GM18951 (cell line): ENCODE measurements around the gene STK32C.

ENCODE experiments used
- POLR2A ChIP-seq: IDR thresholded peaks from 4 replicates; pipeline ENCODE4 v1.6.1; 2011; ENCODE audit warnings: mild to moderate bottlenecking; ENCODE audit not compliant: insufficient read length, insufficient read depth; ENCODE audit errors: extremely low read depth
- in situ Hi-C: fragments of 300-500 bp; cut with MboI; formaldehyde crosslinking; loops from one replicate; pipeline ENCODE4 v1.12.0; 2022; ENCODE audit warnings: low sequenced_read_pairs, mixed read lengths, inconsistent platforms; ENCODE audit not compliant: unreplicated experiment

The STK32C gene

DNA sequence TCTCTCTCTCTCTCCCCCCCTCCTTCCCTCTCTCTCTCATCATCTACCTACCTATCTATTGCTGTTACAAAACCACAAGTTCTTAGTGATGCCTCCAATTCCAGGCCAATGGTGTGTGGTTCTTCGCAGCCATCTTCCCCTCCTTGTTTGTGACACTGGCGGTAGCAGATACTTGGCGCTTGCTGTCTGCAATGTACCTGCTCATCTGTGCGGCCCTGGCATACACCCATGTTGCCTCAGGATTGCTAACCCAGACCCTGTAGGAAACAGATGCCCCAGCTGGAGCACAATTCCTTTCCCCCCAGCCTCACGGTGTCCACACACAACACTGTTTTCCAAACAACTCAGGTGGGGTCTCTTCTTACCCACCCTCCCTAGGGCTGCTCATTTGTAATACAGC is 134.6 kb downstream of the STK32C start:
- no peak for TF ChIP-seq POLR2A
- in situ Hi-C loops = no loop called here

DNA sequence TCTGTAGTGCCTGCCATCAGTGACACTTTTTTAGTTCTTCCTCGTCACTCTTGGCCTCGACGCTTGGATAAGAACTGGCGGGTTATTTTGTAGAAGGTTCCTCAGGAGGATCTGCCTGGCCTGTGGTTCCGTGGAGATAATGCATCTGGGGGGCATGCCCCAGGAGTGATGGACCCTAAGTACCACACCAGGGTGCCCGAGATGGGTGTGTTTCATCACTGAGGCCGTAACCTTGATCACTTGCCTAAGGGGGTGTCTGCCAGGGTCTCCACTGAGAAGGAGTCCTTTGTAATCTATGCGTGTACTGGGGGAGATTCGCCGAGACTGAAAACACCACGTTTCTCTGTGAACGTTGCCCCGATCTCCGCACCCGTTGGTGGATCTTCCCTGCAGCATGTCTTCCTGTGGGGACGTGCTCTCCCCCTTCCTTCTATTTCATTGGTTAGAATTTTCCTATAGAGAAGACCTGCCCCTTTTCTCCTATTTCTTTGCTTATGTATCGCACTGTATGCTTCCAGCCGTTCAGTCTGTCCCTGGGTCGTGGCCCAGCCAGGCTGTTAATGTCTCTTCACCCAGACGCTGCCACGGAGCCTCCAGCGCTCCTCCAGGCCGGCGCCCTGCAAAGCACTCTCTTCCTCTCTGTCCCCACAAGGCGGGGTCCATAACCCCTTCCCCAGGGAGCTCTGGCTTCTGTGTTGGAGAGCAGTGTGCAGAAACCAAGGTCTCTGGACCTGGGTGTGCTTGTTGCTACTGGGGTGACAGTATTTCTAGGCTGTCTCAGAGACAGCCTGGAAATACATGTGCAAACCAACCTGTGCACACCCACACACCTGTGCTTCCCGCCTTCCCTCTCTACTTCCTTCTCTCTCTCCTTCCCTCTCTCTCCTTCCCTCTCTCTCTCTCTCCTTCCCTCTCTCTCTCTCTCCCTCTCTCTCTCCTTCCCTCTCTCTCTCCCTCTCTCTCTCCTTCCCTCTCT is 135.4 kb downstream of the STK32C start:
- TF ChIP-seq POLR2A = no peak
- in situ Hi-C loops = no loop called here

DNA sequence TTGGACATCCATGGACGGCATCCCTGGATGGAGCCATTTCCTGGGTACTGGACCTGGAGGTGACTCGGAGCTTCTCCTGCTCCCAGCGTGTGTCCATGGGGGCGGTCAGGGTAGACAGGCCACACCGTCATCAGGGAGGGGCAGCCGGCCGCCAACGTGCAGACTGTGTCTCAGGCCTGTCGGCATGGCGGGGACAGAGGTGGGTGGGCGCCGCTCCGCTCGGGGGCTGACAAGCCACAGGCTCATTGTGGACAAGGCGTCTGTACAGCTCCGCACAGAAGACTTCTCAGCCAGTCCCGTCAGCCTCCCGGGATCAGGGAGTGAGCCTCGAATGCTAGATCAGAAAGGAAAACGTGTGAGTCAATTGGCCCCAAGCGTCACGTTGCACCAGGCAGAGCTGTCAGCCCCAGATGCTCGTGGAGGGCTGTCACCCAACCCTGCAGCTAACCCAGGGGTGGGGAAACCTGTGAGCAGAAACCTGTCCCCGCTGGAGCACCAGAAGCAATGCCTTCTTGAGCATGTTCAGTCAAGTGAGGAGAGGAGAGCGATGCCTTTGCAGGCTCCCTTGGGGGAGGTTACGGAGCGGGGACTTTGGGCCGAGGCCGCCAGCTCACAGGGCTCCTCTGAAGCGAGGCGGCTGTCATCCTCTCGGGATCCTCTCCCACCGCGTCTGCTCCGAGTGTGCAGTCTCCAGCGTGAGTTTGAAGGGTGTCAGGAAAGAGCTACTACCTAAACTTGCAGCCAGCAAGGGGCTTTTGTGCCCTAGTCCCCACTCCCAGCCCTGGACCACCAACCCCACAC is 137.0 kb downstream of the STK32C start:
- in situ Hi-C loops = no loop called here
- no peak for TF ChIP-seq POLR2A

DNA sequence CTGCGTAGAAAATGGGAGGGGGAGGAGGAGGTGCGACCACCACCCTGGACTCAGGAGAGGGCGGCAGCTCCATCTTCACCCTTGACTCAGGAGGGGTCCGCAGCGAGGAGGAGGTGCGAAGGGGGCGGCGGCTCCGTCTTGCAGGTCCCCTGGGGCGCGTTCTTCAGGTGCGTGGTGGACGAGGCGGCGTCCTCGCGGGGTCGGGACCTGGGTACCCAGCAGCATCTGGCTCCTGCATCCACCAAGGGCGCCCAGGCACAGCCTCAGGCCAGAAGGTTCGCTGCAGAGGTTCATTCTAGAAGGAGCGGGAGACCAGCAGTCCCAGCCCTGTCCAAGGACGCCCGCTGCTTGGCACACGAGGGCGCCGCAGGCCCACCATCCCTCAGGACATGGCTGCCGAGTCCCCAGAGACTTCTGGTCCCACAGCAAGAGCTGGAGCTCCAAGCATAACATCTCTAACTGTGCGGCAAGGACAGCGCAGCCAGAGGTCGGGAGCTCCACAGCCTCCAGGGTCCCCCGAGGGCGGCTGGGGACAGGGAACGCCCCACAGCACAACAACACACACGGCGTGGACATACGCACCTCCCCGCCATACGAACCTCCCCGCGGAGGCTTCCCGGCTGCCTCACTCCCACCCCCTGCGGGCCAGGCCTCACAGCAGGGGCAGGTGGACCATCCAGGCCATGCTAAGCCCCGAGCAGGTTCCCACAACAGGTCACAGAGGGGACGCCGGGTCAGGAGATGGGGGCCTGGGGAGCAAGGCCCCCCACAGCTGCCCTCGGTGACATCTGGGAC is 137.8 kb downstream of the STK32C start:
- in situ Hi-C loops = no loop called here
- no peak for TF ChIP-seq POLR2A

DNA sequence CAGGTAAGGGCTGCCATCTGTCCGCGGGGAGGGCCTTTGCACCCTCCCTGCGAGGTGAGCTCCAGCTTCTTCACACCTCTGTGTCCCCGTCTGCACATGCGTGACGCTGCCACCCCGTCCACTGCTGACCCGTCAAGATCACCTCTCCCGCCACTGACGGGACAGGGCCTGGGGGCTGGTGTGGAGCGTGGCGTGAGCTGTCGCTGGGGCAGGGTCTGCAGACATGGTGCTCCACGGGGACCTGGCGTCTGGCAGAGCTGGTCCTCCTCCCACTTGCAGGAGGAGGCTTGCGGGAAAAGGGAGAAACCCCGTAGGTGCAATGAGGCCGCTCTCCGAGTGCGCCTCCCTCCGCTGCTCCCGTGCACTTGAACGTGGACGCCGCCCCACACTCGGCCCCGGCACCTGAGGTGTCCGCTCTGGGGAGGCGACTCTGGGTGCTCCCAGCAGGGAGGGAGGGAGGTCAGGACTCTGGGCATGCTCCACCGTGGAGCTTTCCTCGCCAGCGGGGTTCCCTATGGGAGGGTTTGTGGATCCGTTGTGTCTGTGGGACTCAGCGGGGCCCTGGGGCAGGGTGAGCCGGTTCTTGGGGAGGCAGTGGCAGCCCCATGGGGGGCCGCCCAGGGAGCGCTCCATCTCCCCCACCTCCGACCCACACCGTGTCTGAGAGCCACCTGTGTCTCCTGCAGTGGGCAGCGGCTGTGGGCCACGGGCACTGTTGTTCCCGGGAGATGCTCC is 138.6 kb downstream of the STK32C start:
- TF ChIP-seq POLR2A = no peak
- in situ Hi-C loops = no loop called here

DNA sequence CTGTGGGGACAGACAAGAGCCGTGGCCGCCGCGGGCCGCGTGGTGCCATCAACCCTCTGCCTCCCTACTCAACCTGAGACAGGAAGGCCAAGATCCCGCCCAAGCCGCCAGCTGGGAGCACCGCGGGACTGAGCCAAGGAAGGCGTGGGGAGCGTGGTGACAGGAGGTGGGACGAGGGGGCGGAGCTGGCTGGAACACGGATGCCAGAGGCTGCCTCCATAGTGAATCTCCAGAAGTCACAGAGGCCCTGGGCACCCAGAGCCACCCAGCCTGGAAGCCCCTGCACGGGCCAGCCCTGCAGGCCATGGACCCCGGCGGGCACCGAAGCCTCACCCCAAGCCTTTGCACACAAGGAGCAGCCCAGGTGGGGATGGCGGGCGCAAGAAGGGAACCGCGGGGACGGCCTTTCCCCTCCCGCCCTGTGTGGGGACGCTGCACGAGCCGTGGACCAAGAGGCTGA is 139.1 kb downstream of the STK32C start:
- in situ Hi-C loops = no loop called here

DNA sequence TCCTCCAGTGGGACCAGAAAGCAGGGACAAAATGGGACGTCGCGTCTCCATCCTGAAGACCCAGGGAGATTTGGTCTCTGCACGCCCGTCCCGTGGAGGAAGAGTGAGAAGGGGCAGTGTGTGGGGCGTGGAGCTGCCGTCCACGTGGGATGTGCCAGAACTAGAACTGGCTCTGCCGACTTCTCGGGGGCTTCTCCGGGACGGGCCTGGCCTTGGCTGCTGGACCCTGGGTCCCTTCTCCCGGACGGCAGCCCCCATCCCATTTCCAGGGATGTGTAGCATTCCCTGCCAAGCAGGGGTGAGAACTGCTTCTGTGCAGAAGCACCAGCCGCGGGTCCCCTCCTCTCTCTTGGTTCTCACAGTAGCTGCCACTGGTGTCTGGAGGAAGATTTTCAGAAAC is 139.8 kb downstream of the STK32C start:
- no peak for TF ChIP-seq POLR2A
- in situ Hi-C loops = no loop called here

More for the DNA sequence above, 139.1 kb downstream of the STK32C start:
- TF ChIP-seq POLR2A = no peak

DNA sequence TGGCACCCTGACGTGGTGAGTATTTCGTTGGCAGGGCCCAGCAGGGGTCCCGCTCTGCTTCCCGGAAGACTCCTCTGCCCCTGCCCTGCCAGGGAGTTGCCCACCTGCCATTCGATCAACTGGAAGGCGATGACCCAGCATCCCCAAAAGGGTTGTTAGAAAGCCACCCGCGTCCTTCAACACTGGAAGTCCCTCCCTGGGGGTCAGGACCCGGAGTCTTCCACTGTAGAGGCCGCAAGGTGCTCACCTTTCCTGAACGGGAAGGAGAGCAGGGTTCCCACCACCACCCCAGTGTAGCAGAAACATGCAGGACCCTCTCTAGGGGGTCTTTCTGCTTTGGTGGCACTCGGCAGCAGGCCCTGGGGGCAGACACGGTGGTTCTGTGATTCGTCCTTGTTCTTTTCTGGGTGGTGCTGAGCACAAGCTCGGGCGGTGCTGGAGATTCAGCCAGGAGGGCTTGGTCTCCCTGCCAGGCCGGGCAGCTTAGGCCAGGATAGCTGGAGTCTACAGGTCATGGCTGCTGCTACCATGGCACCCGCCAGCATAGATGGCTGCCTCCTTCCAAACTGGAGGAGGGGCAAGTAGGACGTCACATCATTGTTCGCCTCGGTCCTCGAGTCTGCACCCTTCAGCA is 140.6 kb downstream of the STK32C start:
- in situ Hi-C loops = no loop called here
- no peak for TF ChIP-seq POLR2A

DNA sequence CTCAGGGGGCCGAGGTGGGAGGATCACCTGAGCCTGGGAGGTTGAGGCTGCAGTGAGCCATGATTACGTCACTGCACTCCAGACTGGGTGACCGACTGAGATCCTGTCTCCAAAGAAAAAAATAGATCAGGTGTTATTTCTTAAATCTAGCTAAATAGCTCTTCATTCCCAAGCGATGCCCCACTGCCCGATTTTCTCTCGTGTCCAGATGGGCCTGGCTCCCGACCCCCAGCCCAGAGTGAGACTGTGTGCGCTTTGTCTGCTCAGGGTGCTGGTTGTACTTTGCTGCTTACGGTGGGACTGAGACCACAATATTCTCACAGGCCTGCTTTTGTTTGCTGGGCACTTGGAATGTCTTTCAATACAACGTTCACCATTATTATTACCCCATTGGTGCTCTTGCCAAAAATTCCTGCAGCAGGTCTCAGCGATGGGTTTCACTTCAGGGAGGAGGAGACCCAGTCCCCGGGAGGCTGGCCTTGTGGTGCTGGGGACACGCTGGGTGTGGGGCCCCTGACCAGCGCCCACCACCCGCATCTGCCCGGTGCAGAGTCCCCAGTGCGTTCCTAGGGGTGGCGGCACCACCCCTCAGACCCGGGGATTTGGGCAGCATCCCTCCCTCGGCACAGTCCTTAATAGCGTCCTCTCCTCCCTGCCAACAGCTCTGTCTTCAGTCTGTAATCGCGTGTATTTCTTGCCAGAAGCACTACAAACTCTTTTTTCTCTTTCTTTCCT is 141.4 kb downstream of the STK32C start:
- in situ Hi-C loops = no loop called here

DNA sequence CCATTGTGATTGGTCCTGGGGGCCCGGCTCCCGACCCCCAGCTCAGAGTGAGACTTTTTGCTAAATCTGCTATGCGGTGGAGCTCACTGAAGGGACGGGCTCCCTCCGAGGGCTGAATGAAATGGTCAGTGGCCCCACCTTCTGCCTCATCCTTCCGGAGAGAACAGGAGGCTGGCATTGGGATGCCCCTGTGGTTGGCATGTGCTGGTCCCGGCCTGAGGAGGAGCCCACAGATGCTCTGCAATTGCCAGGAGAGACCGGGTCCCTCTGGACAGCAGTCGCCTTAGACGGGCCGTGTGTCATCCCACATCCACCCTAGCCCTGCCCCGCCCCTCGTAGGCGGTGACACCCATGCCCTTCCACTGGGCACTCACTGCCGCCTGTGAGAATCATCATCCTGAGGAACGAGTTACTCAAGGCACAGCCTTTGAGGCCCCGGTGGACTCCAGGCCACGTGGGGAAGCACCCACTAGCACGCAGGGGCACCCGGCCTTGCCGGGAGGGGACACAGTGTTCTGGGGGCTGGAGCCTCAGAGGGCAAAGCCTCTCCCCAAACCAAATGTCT is 142.3 kb downstream of the STK32C start:
- no peak for TF ChIP-seq POLR2A
- in situ Hi-C loops = no loop called here

More for the DNA sequence above, 141.4 kb downstream of the STK32C start:
- TF ChIP-seq POLR2A = no peak

DNA sequence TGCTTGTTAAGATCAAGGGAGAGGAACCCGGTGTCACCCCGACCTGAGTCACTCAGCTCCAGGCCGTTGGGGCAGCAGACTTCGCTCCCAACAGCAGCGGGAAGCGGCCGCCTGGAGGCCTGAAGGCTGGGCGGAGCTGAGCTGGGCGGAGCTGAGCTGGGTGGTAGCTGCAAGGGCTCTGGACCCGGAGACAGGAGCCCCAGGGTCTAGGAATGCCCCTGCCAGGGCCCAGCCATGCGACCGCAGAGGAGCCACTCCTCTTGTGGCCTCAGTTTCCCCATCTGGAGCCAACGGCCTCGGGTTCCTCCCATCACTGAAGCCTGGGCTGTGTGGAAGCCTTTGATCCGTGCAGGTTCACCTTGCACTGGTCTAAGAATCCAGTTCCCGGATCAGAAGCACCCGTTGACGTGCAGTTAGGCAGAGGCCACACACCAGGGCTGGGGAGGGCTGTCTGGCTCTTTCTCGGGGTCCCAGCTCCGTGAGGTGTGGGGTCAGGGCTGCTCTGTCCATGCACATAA is 142.9 kb downstream of the STK32C start:
- in situ Hi-C loops = no loop called here
- no peak for TF ChIP-seq POLR2A
